ENCODE results near the gene UTP14A. TPM values are rescaled to one million over a fixed set of nuclear protein-coding genes. Genes with fewer than 3 reads are reported as not detected.

UTP14A gene
- total and polyA plus RNA-seq, 2 of the 13 experiments (the other 11 are each of a cell fraction or from before 2014, with no cell fraction given): 7.4 to 19.0 TPM

- intact Hi-C loops (cut with micrococcal nuclease; ENCODE audit: unreplicated experiment): no loop called here
These were observed 32.1 kb downstream of the UTP14A start for GRCh38 chrX:129938081-129938480.

GRCh38 chrX:129939986-129940385 is 34.0 kb downstream of the UTP14A start:
- intact Hi-C loops (cut with micrococcal nuclease; ENCODE audit: unreplicated experiment): no loop called here

More at GRCh38 chrX:129938081-129938480, 32.1 kb downstream of the UTP14A start:
- Histone ChIP-seq H3K4me1 (ENCODE audit: insufficient read depth, low read length) (0 out of 2 replicates have a peak, but pooled peaks cover under 1% of the 10 kb centered on the region), H4K20me1 (ENCODE audit: insufficient read depth, low read length) (no peaks in the 10 kb centered on the region), H3K9me3 (ENCODE audit: low read length) (no peaks in the 10 kb centered on the region), H3K27me3 (ENCODE audit: control insufficient read depth in 1 of 2, insufficient read depth in 2 of 2, low read length in 2 of 2) (peaks cover 0 to 6% of the 10 kb centered on the region in 2 experiments; a peak in 2 of 5 replicates), H2AFZ (ENCODE audit: low read length) (no peak overlapping the region), H3K9ac (ENCODE audit: insufficient read depth, low read depth, low read length) (no peak overlapping the region), H3K4me3 (replicated peaks in 1 of 3; ENCODE audit: insufficient read depth in 1 of 3, low read depth in 2 of 3, low read length in 3 of 3) (no peak overlapping the region), H3K79me2 (ENCODE audit: insufficient read depth, low read length) (no peaks in the 10 kb centered on the region), H3K36me3 (replicated peaks in 1 of 2; ENCODE audit: control insufficient read depth in 1 of 2, insufficient read depth in 2 of 2, low read length in 2 of 2) (no peaks in the 10 kb centered on the region), H3K4me2 (ENCODE audit: low read depth, low read length) (no peak overlapping the region), H3K27ac (ENCODE audit: extremely low read length, insufficient read depth, low read length) (no peak overlapping the region)
- ATAC-seq (peak; percentile 66), DNase-seq (ENCODE audit: low spot score) (no peak), FAIRE-seq (peak; percentile 36)
- BruUV-seq (replicated peaks): no TSS peak
- WGBS (ENCODE audit: low lambda C conversion rate): 0% methylated on average over 3 of the region's 4 CpGs
- in situ Hi-C loops (cut with HindIII; ENCODE audit: extremely low pct_ligation_motif_present, low pct_unique_long_range_greater_than_20kb): no loop called here
- CTCF ChIA-PET (ENCODE audit: low intra/inter-chr PET ratio, low total read pairs): no interaction called here
- TF ChIP-seq ZNF335 (CRISPR knock-in tag; IDR thresholded peaks at IDR 0.05): no peak
- no peak for TF ChIP-seq NRL (CRISPR knock-in tag; IDR thresholded peaks at IDR 0.05; ENCODE audit: borderline replicate concordance)
- POLR2A ChIA-PET: no interaction called here

More at GRCh38 chrX:129939986-129940385, 34.0 kb downstream of the UTP14A start:
- no peak overlapping the region for H3K27ac ChIP-seq (ENCODE audit: extremely low read length, insufficient read depth, low read length)
- no peak for DNase-seq (ENCODE audit: low spot score)
- POLR2A ChIA-PET: no interaction called here
- H3K4me2 ChIP-seq (ENCODE audit: low read depth, low read length): no peak overlapping the region
- H3K9me3 ChIP-seq (ENCODE audit: low read length): no peaks in the 10 kb centered on the region
- TF ChIP-seq ZHX2 (IDR thresholded peaks at IDR 0.05; ENCODE audit: low read depth): no peak
- TF ChIP-seq ZHX2 (CRISPR knock-in tag; IDR thresholded peaks at IDR 0.05; ENCODE audit: borderline replicate concordance): no peak
- TF ChIP-seq SP4 (CRISPR knock-in tag; IDR thresholded peaks at IDR 0.05): no peak
- H3K4me1 ChIP-seq (ENCODE audit: insufficient read depth, low read length): no peaks in the 10 kb centered on the region
- no TSS peak for BruUV-seq (replicated peaks)
- FAIRE-seq: no peak
- in situ Hi-C loops (cut with HindIII; ENCODE audit: extremely low pct_ligation_motif_present, low pct_unique_long_range_greater_than_20kb): no loop called here
- no peaks in the 10 kb centered on the region for H3K79me2 ChIP-seq (ENCODE audit: insufficient read depth, low read length)
- H3K27me3 ChIP-seq (ENCODE audit: control insufficient read depth in 1 of 2, insufficient read depth in 2 of 2, low read length in 2 of 2): no peaks in the 10 kb centered on the region; a peak in 1 of 5 replicates
- CTCF ChIA-PET (ENCODE audit: low intra/inter-chr PET ratio, low total read pairs): no interaction called here
- no peak overlapping the region for H3K9ac ChIP-seq (ENCODE audit: insufficient read depth, low read depth, low read length)
- no peak for ATAC-seq
- no peak overlapping the region for H3K4me3 ChIP-seq (replicated peaks in 1 of 3; ENCODE audit: insufficient read depth in 1 of 3, low read depth in 2 of 3, low read length in 3 of 3)
- H4K20me1 ChIP-seq (ENCODE audit: insufficient read depth, low read length): no peaks in the 10 kb centered on the region
- H3K36me3 ChIP-seq (replicated peaks in 1 of 2; ENCODE audit: control insufficient read depth in 1 of 2, insufficient read depth in 2 of 2, low read length in 2 of 2): no peaks in the 10 kb centered on the region
- WGBS (ENCODE audit: low lambda C conversion rate): 19% methylated on average over 6 of the region's 8 CpGs
- no peak overlapping the region for H2AFZ ChIP-seq (ENCODE audit: low read length)

Measured in HepG2 (cell line).